GM13976 (cell line): Measurements from ENCODE around the gene CLBA1.

Experiments used
- DNase-seq: peaks from one replicate; pipeline ENCODE4 v3.0.0; 2012; ENCODE audit warnings: low spot score
- CTCF ChIP-seq: IDR thresholded peaks from 2 replicates; pipeline ENCODE4 v1.5.1; 2012; ENCODE audit warnings: borderline replicate concordance, mild to moderate bottlenecking; ENCODE audit not compliant: insufficient read depth; ENCODE audit errors: extremely low read depth, missing control alignments, control extremely low read depth
- in situ Hi-C: fragments of 300-500 bp; cut with MboI; formaldehyde crosslinking; loops from one replicate; pipeline ENCODE4 v1.12.0; 2022; ENCODE audit warnings: low sequenced_read_pairs, mixed read lengths, inconsistent platforms; ENCODE audit not compliant: unreplicated experiment

CLBA1 gene

GRCh38 chr14:105012171-105012985 is 26.8 kb downstream of the CLBA1 start:
- in situ Hi-C loops: no loop called here
- TF ChIP-seq CTCF: no peak
- DNase-seq: no peak

- no peak for DNase-seq
- in situ Hi-C loops: no loop called here
- TF ChIP-seq CTCF: no peak
Measured at GRCh38 chr14:105013150-105013785, 27.7 kb downstream of the CLBA1 start.

GRCh38 chr14:105014032-105014431 is 28.4 kb downstream of the CLBA1 start:
- no peak for DNase-seq
- in situ Hi-C loops: no loop called here
- no peak for TF ChIP-seq CTCF

GRCh38 chr14:105014631-105015030 is 29.0 kb downstream of the CLBA1 start:
- no peak for TF ChIP-seq CTCF
- in situ Hi-C loops: no loop called here
- DNase-seq: no peak

GRCh38 chr14:105015242-105015641 is 29.7 kb downstream of the CLBA1 start:
- no peak for TF ChIP-seq CTCF
- DNase-seq: no peak
- in situ Hi-C loops: no loop called here

- no peak for DNase-seq
Measured at GRCh38 chr14:105015905-105016304, 30.3 kb downstream of the CLBA1 start.

More at GRCh38 chr14:105015905-105016304, 30.3 kb downstream of the CLBA1 start:
- in situ Hi-C loops: no loop called here
- no peak for TF ChIP-seq CTCF
